H9 (cell line): Measurements from ENCODE around the gene TMEM151A. TPM values are rescaled to one million over a fixed set of nuclear protein-coding genes. Genes with fewer than 3 reads are reported as not detected.

Experiments
- DNase-seq: peaks from one replicate; pipeline ENCODE4 v3.0.0-alpha.2; 2017
- H2AFZ ChIP-seq: one replicate; pipeline ENCODE4 v1.6.1; 2013; ENCODE audit warnings: mild to moderate bottlenecking, low read length, control low read depth, moderate library complexity
- H2AK5ac ChIP-seq: 2 replicates; pipeline ENCODE4 v1.6.1; 2013; ENCODE audit warnings: low read length, control low read depth, mixed read lengths; ENCODE audit not compliant: insufficient read length
- H2BK120ac ChIP-seq: one replicate; pipeline ENCODE4 v1.6.1; 2013; ENCODE audit warnings: low read depth, mild to moderate bottlenecking, low read length, control low read depth, inconsistent platforms; ENCODE audit not compliant: poor library complexity, severe bottlenecking
- H2BK12ac ChIP-seq: 2 replicates; pipeline ENCODE4 v1.6.1; 2013; ENCODE audit warnings: low read length, control low read depth, mixed read lengths, low read depth; ENCODE audit not compliant: insufficient read length
- H2BK15ac ChIP-seq: 2 replicates; pipeline ENCODE4 v1.6.1; 2013; ENCODE audit warnings: low read depth, low read length, control low read depth
- H2BK20ac ChIP-seq: one replicate; pipeline ENCODE4 v1.6.1; 2013; ENCODE audit warnings: low read depth, mild to moderate bottlenecking, low read length, control low read depth, inconsistent platforms; ENCODE audit not compliant: poor library complexity, severe bottlenecking
- H2BK5ac ChIP-seq: 2 replicates; pipeline ENCODE4 v1.6.1; 2013; ENCODE audit warnings: low read length, control low read depth, mixed read lengths; ENCODE audit not compliant: insufficient read length
- H3K14ac ChIP-seq: 2 replicates; pipeline ENCODE4 v1.6.1; 2013; ENCODE audit warnings: low read length, control low read depth; ENCODE audit not compliant: insufficient read depth
- H3K18ac ChIP-seq: 2 replicates; pipeline ENCODE4 v1.6.1; 2013; ENCODE audit warnings: low read depth, mild to moderate bottlenecking, mixed read lengths, low read length, control low read depth; ENCODE audit not compliant: insufficient read length
- H3K23ac ChIP-seq: 2 replicates; pipeline ENCODE4 v1.6.1; 2013; ENCODE audit warnings: low read length, control low read depth, mixed read lengths, low read depth; ENCODE audit not compliant: insufficient read length
- H3K23me2 ChIP-seq: 2 replicates; pipeline ENCODE4 v1.6.1; 2013; ENCODE audit warnings: low read depth, mild to moderate bottlenecking, mixed read lengths, low read length, control low read depth; ENCODE audit not compliant: insufficient read length, poor library complexity, severe bottlenecking
- H3K27ac ChIP-seq: 2 replicates; pipeline ENCODE4 v1.5.1; 2013; ENCODE audit warnings: low read length, control low read depth, mixed read lengths, low read depth; ENCODE audit not compliant: insufficient read length
- H3K27me3 ChIP-seq: 2 replicates; pipeline ENCODE4 v1.6.1; 2013; ENCODE audit warnings: low read length, control low read depth, inconsistent platforms; ENCODE audit not compliant: insufficient read depth
- H3K4ac ChIP-seq: 2 replicates; pipeline ENCODE4 v1.6.1; 2013; ENCODE audit warnings: low read depth, mild to moderate bottlenecking, control low read depth, inconsistent platforms, low read length, moderate library complexity
- H3K4me1 ChIP-seq: 2 replicates; pipeline ENCODE4 v1.6.1; 2013; ENCODE audit warnings: low read length, control low read depth, inconsistent platforms; ENCODE audit not compliant: insufficient read depth
- H3K4me2 ChIP-seq: 2 replicates; pipeline ENCODE4 v1.6.1; 2013; ENCODE audit warnings: low read length, control low read depth, mixed read lengths; ENCODE audit not compliant: insufficient read length, insufficient read depth
- H3K56ac ChIP-seq: 2 replicates; pipeline ENCODE4 v1.6.1; 2013; ENCODE audit warnings: low read depth, mild to moderate bottlenecking, mixed read lengths, low read length, control low read depth; ENCODE audit not compliant: insufficient read length
- H3K79me1 ChIP-seq: 2 replicates; pipeline ENCODE4 v1.6.1; 2013; ENCODE audit warnings: low read depth, mild to moderate bottlenecking, moderate library complexity, low read length, control low read depth, inconsistent platforms; ENCODE audit not compliant: insufficient read depth, poor library complexity, severe bottlenecking
- H3K79me2 ChIP-seq: 2 replicates; pipeline ENCODE4 v1.6.1; 2013; ENCODE audit warnings: low read length, control low read depth, inconsistent platforms; ENCODE audit not compliant: insufficient read depth
- H3K9ac ChIP-seq: 2 replicates; pipeline ENCODE4 v1.6.1; 2013; ENCODE audit warnings: low read length, control low read depth, mixed read lengths; ENCODE audit not compliant: insufficient read length; ENCODE audit errors: extremely low read depth
- H3K9me3 ChIP-seq: one replicate; pipeline ENCODE4 v1.6.1; 2013; ENCODE audit warnings: low read depth, low read length, inconsistent platforms; ENCODE audit not compliant: control insufficient read depth
- H3T11ph ChIP-seq: one replicate; pipeline ENCODE4 v1.6.1; 2013; ENCODE audit warnings: mild to moderate bottlenecking, low read length, control low read depth, inconsistent platforms
- H4K20me1 ChIP-seq: one replicate; pipeline ENCODE4 v1.6.1; 2013; ENCODE audit not compliant: control insufficient read depth, insufficient read length, insufficient read depth
- H4K5ac ChIP-seq: 2 replicates; pipeline ENCODE4 v1.6.1; 2013; ENCODE audit warnings: low read depth, mild to moderate bottlenecking, mixed read lengths, low read length, control low read depth; ENCODE audit not compliant: insufficient read length
- H4K8ac ChIP-seq: replicated peaks from 2 replicates; pipeline ENCODE4 v1.6.1; 2013; ENCODE audit warnings: low read length, control low read depth, mixed read lengths, low read depth; ENCODE audit not compliant: insufficient read length
- H4K91ac ChIP-seq: 2 replicates; pipeline ENCODE4 v1.6.1; 2013; ENCODE audit warnings: low read depth, mild to moderate bottlenecking, moderate library complexity, mixed read lengths, low read length, control low read depth; ENCODE audit not compliant: insufficient read length
- H3K27ac Mint-ChIP-seq, 3 experiments: 2 replicates in 2 of 3; 3 replicates in 1 of 3; pipeline ENCODE4 v1.8.0; 2020 to 2021; ENCODE audit warnings: mixed read lengths in 3 of 3, mild to moderate bottlenecking in 1 of 3, moderate library complexity in 1 of 3
- H3K27me3 Mint-ChIP-seq: 2 replicates; pipeline ENCODE4 v1.8.0; 2021; ENCODE audit warnings: low read depth, mild to moderate bottlenecking, moderate library complexity, mixed read lengths
- H3K36me3 Mint-ChIP-seq, 3 experiments: 2 replicates in 2 of 3; 3 replicates in 1 of 3; pipeline ENCODE4 v1.8.0; 2020 to 2021; ENCODE audit warnings: low read depth in 3 of 3, mixed read lengths in 3 of 3; ENCODE audit not compliant: insufficient read depth in 1 of 3
- H3K4me1 Mint-ChIP-seq, 2 experiments: 2 replicates each; pipeline ENCODE4 v1.8.0; 2020; ENCODE audit warnings: mixed read lengths in 2 of 2
- H3K4me3 Mint-ChIP-seq, 2 experiments: 2 replicates in 1 of 2; 3 replicates in 1 of 2; pipeline ENCODE4 v1.8.0; 2020 to 2021; ENCODE audit warnings: mild to moderate bottlenecking in 2 of 2, mixed read lengths in 2 of 2, moderate library complexity in 1 of 2
- H3K9me3 Mint-ChIP-seq, 2 experiments: 2 replicates in 1 of 2; 3 replicates in 1 of 2; pipeline ENCODE4 v1.8.0; 2020; ENCODE audit warnings: mild to moderate bottlenecking in 2 of 2, mixed read lengths in 2 of 2, moderate library complexity in 1 of 2
- WGBS: extraction: QIAGEN DNeasy Blood & Tissue Kit; methylation state at CpG from one replicate; pipeline ENCODE4 v1.1.7; 2013; ENCODE audit warnings: missing lambda C conversion rate, low lambda C conversion rate, mixed read lengths; ENCODE audit not compliant: insufficient read length; ENCODE audit errors: extremely low coverage; 5-methylcytosine and 5-hydroxymethylcytosine counted together
- total RNA-seq: library from RNA; stranded (reverse); gene quantifications from 2 replicates; pipeline ENCODE4 v1.2.1, GENCODE V29; 2021
- TF ChIP-seq, protein P1 (sequence below): fragments of 200-600 bp; sonication (generic); conservative IDR thresholded peaks from 3 replicates; pipeline ENCODE4 v1.8.0; 2021; ENCODE audit warnings: antibody characterized with exemption, mild to moderate bottlenecking

The TMEM151A gene
- total RNA-seq, 1 experiment from 2014 or later, result 1.2 TPM

GRCh38 chr11:66324664-66325063, 33.0 kb downstream of the TMEM151A start:
- Mint-ChIP-seq H3K4me3 (no peak overlapping the region), H3K36me3 (peaks cover 3 to 7% (median 5%) of the 10 kb centered on the region in 3 experiments), H3K9me3 (peaks cover 7% of the 10 kb centered on the region in 2 experiments), H3K4me1 (peaks cover 9 to 22% of the 10 kb centered on the region in 2 experiments), H3K27me3 (peaks cover 20% of the 10 kb centered on the region), H3K27ac (peak overlapping the region in 1 of 3 experiments; percentile 74; a peak in 1 of 7 replicates)
- H2AFZ ChIP-seq, result no peak overlapping the region
- no peak overlapping the region for H2AK5ac ChIP-seq
- H3K79me2 ChIP-seq, result no peaks in the 10 kb centered on the region
- no peak overlapping the region for H4K8ac ChIP-seq
- no peaks in the 10 kb centered on the region for H3K79me1 ChIP-seq
- no peak overlapping the region for H3K4me2 ChIP-seq
- no peak overlapping the region for H3K27ac ChIP-seq
- no peak overlapping the region for H3K9ac ChIP-seq
- H3K9me3 ChIP-seq, result no peaks in the 10 kb centered on the region
- H3K56ac ChIP-seq, result no peak overlapping the region
- no peaks in the 10 kb centered on the region for H4K20me1 ChIP-seq
- H3K4me1 ChIP-seq, result 0 out of 2 replicates have a peak, but pooled peaks cover 3% of the 10 kb centered on the region
- H2BK15ac ChIP-seq, result no peak overlapping the region
- H4K5ac ChIP-seq, result no peak overlapping the region
- TF ChIP-seq, protein P1, sequence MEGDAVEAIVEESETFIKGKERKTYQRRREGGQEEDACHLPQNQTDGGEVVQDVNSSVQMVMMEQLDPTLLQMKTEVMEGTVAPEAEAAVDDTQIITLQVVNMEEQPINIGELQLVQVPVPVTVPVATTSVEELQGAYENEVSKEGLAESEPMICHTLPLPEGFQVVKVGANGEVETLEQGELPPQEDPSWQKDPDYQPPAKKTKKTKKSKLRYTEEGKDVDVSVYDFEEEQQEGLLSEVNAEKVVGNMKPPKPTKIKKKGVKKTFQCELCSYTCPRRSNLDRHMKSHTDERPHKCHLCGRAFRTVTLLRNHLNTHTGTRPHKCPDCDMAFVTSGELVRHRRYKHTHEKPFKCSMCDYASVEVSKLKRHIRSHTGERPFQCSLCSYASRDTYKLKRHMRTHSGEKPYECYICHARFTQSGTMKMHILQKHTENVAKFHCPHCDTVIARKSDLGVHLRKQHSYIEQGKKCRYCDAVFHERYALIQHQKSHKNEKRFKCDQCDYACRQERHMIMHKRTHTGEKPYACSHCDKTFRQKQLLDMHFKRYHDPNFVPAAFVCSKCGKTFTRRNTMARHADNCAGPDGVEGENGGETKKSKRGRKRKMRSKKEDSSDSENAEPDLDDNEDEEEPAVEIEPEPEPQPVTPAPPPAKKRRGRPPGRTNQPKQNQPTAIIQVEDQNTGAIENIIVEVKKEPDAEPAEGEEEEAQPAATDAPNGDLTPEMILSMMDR, result no peak
- DNase-seq, result no peak
- H2BK120ac ChIP-seq, result no peak overlapping the region
- H2BK12ac ChIP-seq, result no peak overlapping the region
- H3K23me2 ChIP-seq, result no peaks in the 10 kb centered on the region
- no peak overlapping the region for H3K23ac ChIP-seq
- no peak overlapping the region for H3K14ac ChIP-seq
- WGBS, result no CpG with 5 or more reads among the region's 10 CpGs
- H2BK20ac ChIP-seq, result no peak overlapping the region
- H3K4ac ChIP-seq, result no peak overlapping the region
- no peak overlapping the region for H3T11ph ChIP-seq
- no peak overlapping the region for H3K18ac ChIP-seq
- no peaks in the 10 kb centered on the region for H3K27me3 ChIP-seq
- no peak overlapping the region for H2BK5ac ChIP-seq
- H4K91ac ChIP-seq, result no peak overlapping the region
